SK-N-SH (cell line): ENCODE results near the gene PTBP2. TPM values are rescaled to one million over a fixed set of nuclear protein-coding genes. Genes with fewer than 3 reads are reported as not detected.

Experiments used
- CTCF ChIA-PET: fragments of 300-600, 350-600 bp; formaldehyde crosslinking; extraction: SDS; loops from one replicate; lab custom pipeline; 2021; lab: Yijun Ruan, JAX
- POLR2A ChIA-PET: fragments of 350-600 bp; sonication (Branson Sonifier 250); formaldehyde crosslinking; extraction: SDS; loops from one replicate; lab custom pipeline; 2020; ENCODE audit warnings: antibody characterized with exemption, inconsistent platforms; lab: Yijun Ruan, JAX
- DNase-seq: peaks from one replicate; pipeline ENCODE4 v3.0.0; 2012
- H2AFZ ChIP-seq: fragments of 200-600 bp; sonication (generic); 2 replicates; pipeline ENCODE4 v1.8.1; 2016; ENCODE audit warnings: antibody characterized with exemption, mild to moderate bottlenecking, low read depth
- H3F3A ChIP-seq: fragments of 200-600 bp; sonication (generic); replicated peaks from 2 replicates; pipeline ENCODE3; 2016; ENCODE audit warnings: antibody characterized with exemption, mild to moderate bottlenecking; ENCODE audit not compliant: insufficient read depth
- H3K27ac ChIP-seq, 2 experiments: fragments of 200-500 bp in 1 of 2; fragments of 200-600 bp in 1 of 2; sonication (Bioruptor generic) in 1 of 2; sonication (generic), shearing (Covaris generic) in 1 of 2; 2 replicates each; pipeline versions ENCODE4 v1.5.1 to v1.6.1; 2014 to 2016; ENCODE audit warnings: low read depth in 2 of 2, inconsistent platforms in 1 of 2, low read length in 1 of 2, mild to moderate bottlenecking in 1 of 2, mixed read lengths in 1 of 2
- H3K27me3 ChIP-seq: fragments of 200-600 bp; sonication (generic), shearing (Covaris generic); 2 replicates; pipeline ENCODE4 v1.6.1; 2016; ENCODE audit warnings: mixed run types; ENCODE audit not compliant: insufficient read depth
- H3K36me3 ChIP-seq, 2 experiments: fragments of 200-500 bp in 1 of 2; fragments of 200-600 bp in 1 of 2; sonication (Bioruptor generic) in 1 of 2; sonication (generic) in 1 of 2; replicated peaks in 1 of 2; 2 replicates each; pipeline versions ENCODE3 to v1.5.1; 2014 to 2016; ENCODE audit warnings: low read length in 1 of 2, mild to moderate bottlenecking in 1 of 2; ENCODE audit not compliant: insufficient read depth in 2 of 2, control insufficient read depth in 1 of 2
- H3K4me1 ChIP-seq, 2 experiments: fragments of 200-500 bp in 1 of 2; fragments of 200-600 bp in 1 of 2; sonication (Bioruptor generic) in 1 of 2; sonication (generic), shearing (Covaris generic) in 1 of 2; 2 replicates each; pipeline versions ENCODE4 v1.5.1 to v1.6.1; 2014 to 2016; ENCODE audit warnings: low read depth in 1 of 2, low read length in 1 of 2, mixed run types in 1 of 2; ENCODE audit not compliant: insufficient read depth in 2 of 2, control insufficient read depth in 1 of 2
- H3K4me2 ChIP-seq: fragments of 200-600 bp; sonication (generic), shearing (Covaris generic); 2 replicates; pipeline ENCODE4 v1.6.1; 2017; ENCODE audit warnings: mixed run types
- H3K4me3 ChIP-seq, 2 experiments: fragments of 200-500 bp in 1 of 2; fragments of 200-600 bp in 1 of 2; sonication (Bioruptor generic) in 1 of 2; sonication (generic), shearing (Covaris generic) in 1 of 2; 2 replicates each; pipeline versions ENCODE4 v1.5.1 to v1.8.1; 2014 to 2016; ENCODE audit warnings: low read depth in 2 of 2, inconsistent platforms in 1 of 2, low read length in 1 of 2, mild to moderate bottlenecking in 1 of 2, mixed read lengths in 1 of 2, moderate library complexity in 1 of 2
- H3K79me2 ChIP-seq: fragments of 200-600 bp; sonication (generic); 2 replicates; pipeline ENCODE4 v1.8.1; 2017; ENCODE audit warnings: mild to moderate bottlenecking; ENCODE audit not compliant: insufficient read depth
- H3K9ac ChIP-seq: fragments of 200-600 bp; sonication (generic); 2 replicates; pipeline ENCODE4 v1.6.1; 2017; ENCODE audit warnings: mixed run types
- H3K9me2 ChIP-seq: fragments of 200-600 bp; sonication (generic); 2 replicates; pipeline ENCODE4 v1.6.1; 2017; ENCODE audit warnings: mixed run types
- H3K9me3 ChIP-seq: fragments of 200-600 bp; sonication (generic); 2 replicates; pipeline ENCODE4 v1.6.1; 2017; ENCODE audit warnings: mixed run types, mild to moderate bottlenecking, moderate library complexity
- H4K20me1 ChIP-seq: fragments of 200-600 bp; sonication (generic); 2 replicates; pipeline ENCODE4 v1.6.1; 2017; ENCODE audit warnings: mild to moderate bottlenecking, mixed run types; ENCODE audit not compliant: insufficient read depth
- ELF1 ChIP-seq: IDR thresholded peaks from 2 replicates; pipeline ENCODE4 v1.4.0; 2012
- EP300 ChIP-seq, 2 experiments: IDR thresholded peaks; 2 replicates each; pipeline versions ENCODE4 v1.4.0 to v1.6.1; 2012; ENCODE audit warnings: borderline replicate concordance in 1 of 2, low read depth in 1 of 2, low read length in 1 of 2
- FOSL2 ChIP-seq: IDR thresholded peaks from 2 replicates; pipeline ENCODE4 v1.4.0; 2012; ENCODE audit warnings: low read depth, mild to moderate bottlenecking, moderate library complexity, borderline replicate concordance
- FOXM1 ChIP-seq: IDR thresholded peaks from 2 replicates; pipeline ENCODE4 v1.4.0; 2012; ENCODE audit warnings: low read depth, mild to moderate bottlenecking
- GABPA ChIP-seq: IDR thresholded peaks from 2 replicates; pipeline ENCODE4 v1.4.0; 2012; ENCODE audit warnings: low read depth, mild to moderate bottlenecking
- JUND ChIP-seq: IDR thresholded peaks from 2 replicates; pipeline ENCODE4 v1.4.0; 2012
- MEF2A ChIP-seq: IDR thresholded peaks from 2 replicates; pipeline ENCODE4 v1.4.0; 2012; ENCODE audit warnings: low read depth, borderline replicate concordance
- RAD21 ChIP-seq: IDR thresholded peaks from 2 replicates; pipeline ENCODE4 v1.6.1; 2012; ENCODE audit warnings: mild to moderate bottlenecking, low read length
- RCOR1 ChIP-seq: fragments of 150-350 bp; IDR thresholded peaks from 2 replicates; pipeline ENCODE4 v1.6.1; 2017; ENCODE audit warnings: antibody characterized with exemption, low read length
- RFX5 ChIP-seq: IDR thresholded peaks from 2 replicates; pipeline ENCODE4 v1.6.1; 2012; ENCODE audit warnings: mild to moderate bottlenecking, improper control_type of control experiment, low read length
- SMC3 ChIP-seq: IDR thresholded peaks from 2 replicates; pipeline ENCODE4 v1.6.1; 2012; ENCODE audit warnings: low read depth, low read length, improper control_type of control experiment
- WGBS: methylation state at CpG from one replicate; pipeline ENCODE4 v1.1.6; 2017; ENCODE audit warnings: low lambda C conversion rate; 5-methylcytosine and 5-hydroxymethylcytosine counted together
- polyA plus RNA-seq, 3 experiments: library from polyadenylated mRNA; depleted of rRNA; stranded (reverse); fragments of >200 nt; gene quantifications; 2 replicates each; pipeline ENCODE4 v1.2.3, GENCODE V29; 2012
- TF ChIP-seq, protein P1 (sequence below): IDR thresholded peaks from 2 replicates; pipeline ENCODE4; 2012
- TF ChIP-seq, protein P2 (sequence below): fragments of 150-350 bp; IDR thresholded peaks from 2 replicates; pipeline ENCODE4 v1.6.1; 2016; ENCODE audit warnings: mild to moderate bottlenecking, low read depth, low read length
- TF ChIP-seq, protein P3 (sequence below): IDR thresholded peaks from 2 replicates; pipeline ENCODE4 v1.4.0; 2012; ENCODE audit warnings: low read depth
- TF ChIP-seq, protein P4 (sequence below): fragments of 200-600 bp; sonication (generic); IDR thresholded peaks from 2 replicates; pipeline ENCODE4 v1.6.1; 2017; ENCODE audit warnings: antibody characterized with exemption, mild to moderate bottlenecking, moderate library complexity
- TF ChIP-seq, protein P5 (sequence below): fragments of 150-350 bp; IDR thresholded peaks from 2 replicates; pipeline ENCODE4 v1.6.1; 2017; ENCODE audit warnings: antibody characterized with exemption, low read length, low read depth, borderline replicate concordance

The PTBP2 gene
- polyA plus RNA-seq, 1 of the 3 experiments (the other 2 are of a cell fraction): 7.3 TPM

DNA sequence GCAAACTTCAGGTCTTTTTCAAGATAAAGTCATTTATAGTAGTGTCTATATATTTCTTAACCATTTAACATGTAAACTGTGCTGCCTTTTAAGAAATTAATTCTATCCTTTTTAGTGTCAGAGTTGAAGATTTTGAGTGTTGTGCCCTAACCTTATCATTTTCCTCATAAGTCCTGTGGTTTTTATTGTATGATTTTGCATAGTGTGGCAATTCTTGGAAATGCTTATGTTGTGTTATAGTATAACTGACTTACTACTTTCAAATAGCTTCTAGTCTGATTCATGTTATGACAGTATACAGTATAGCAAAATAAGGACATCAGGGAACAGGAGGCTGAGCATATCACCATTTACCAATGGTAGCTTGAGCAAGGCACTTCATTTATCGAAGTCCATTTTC lies 99.1 kb downstream of the PTBP2 start (continued):
- TF ChIP-seq, protein P1, sequence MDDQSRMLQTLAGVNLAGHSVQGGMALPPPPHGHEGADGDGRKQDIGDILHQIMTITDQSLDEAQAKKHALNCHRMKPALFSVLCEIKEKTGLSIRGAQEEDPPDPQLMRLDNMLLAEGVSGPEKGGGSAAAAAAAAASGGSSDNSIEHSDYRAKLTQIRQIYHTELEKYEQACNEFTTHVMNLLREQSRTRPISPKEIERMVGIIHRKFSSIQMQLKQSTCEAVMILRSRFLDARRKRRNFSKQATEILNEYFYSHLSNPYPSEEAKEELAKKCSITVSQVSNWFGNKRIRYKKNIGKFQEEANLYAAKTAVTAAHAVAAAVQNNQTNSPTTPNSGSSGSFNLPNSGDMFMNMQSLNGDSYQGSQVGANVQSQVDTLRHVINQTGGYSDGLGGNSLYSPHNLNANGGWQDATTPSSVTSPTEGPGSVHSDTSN: no peak
- TF ChIP-seq FOXM1 (no peak), RAD21 (no peak), RFX5 (no peak), SMC3 (no peak), GABPA (no peak), ELF1 (no peak), RCOR1 (no peak)

DNA sequence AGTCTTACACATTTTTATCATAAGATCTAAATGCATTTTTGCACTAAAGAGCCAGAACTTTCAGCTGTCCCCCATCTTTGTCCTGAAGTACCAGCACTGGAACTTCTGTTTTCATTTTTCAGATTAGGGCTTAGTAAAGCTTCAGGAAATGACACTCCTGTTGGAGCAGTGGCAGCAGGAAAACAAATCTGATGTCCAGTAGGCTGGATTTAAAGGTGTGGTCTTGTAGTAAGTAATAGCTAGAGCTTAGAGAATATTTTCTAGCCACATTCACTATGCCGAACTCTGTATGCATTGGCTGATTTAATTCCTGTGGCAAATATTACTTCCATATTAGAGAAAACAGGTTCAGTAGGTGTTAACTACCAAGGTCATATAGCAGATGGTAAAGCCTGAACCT lies 103.6 kb downstream of the PTBP2 start:
- Histone ChIP-seq H2AFZ (no peak overlapping the region), H3K36me3 (peaks cover 23 to 27% of the 10 kb centered on the region in 2 experiments), H4K20me1 (no peaks in the 10 kb centered on the region), H3K4me2 (no peak overlapping the region), H3K9me2 (no peaks in the 10 kb centered on the region), H3K27me3 (no peaks in the 10 kb centered on the region), H3K27ac (no peak overlapping the region), H3K4me1 (no peaks in the 10 kb centered on the region; a peak in 1 of 4 replicates), H3K79me2 (no peaks in the 10 kb centered on the region), H3K9me3 (no peaks in the 10 kb centered on the region), H3F3A (peaks cover 14% of the 10 kb centered on the region), H3K9ac (no peak overlapping the region), H3K4me3 (no peak overlapping the region)
- no peak for TF ChIP-seq MEF2A
- TF ChIP-seq EP300 (IDR thresholded peaks at IDR 0.05; ENCODE audit: borderline replicate concordance in 1 of 2, low read depth in 1 of 2, low read length in 1 of 2): no peak
- TF ChIP-seq FOSL2: no peak
- no peak for TF ChIP-seq JUND
- TF ChIP-seq, protein P2, sequence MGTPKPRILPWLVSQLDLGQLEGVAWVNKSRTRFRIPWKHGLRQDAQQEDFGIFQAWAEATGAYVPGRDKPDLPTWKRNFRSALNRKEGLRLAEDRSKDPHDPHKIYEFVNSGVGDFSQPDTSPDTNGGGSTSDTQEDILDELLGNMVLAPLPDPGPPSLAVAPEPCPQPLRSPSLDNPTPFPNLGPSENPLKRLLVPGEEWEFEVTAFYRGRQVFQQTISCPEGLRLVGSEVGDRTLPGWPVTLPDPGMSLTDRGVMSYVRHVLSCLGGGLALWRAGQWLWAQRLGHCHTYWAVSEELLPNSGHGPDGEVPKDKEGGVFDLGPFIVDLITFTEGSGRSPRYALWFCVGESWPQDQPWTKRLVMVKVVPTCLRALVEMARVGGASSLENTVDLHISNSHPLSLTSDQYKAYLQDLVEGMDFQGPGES: no peak
- TF ChIP-seq, protein P3, sequence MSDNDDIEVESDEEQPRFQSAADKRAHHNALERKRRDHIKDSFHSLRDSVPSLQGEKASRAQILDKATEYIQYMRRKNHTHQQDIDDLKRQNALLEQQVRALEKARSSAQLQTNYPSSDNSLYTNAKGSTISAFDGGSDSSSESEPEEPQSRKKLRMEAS: no peak
- TF ChIP-seq, protein P4, sequence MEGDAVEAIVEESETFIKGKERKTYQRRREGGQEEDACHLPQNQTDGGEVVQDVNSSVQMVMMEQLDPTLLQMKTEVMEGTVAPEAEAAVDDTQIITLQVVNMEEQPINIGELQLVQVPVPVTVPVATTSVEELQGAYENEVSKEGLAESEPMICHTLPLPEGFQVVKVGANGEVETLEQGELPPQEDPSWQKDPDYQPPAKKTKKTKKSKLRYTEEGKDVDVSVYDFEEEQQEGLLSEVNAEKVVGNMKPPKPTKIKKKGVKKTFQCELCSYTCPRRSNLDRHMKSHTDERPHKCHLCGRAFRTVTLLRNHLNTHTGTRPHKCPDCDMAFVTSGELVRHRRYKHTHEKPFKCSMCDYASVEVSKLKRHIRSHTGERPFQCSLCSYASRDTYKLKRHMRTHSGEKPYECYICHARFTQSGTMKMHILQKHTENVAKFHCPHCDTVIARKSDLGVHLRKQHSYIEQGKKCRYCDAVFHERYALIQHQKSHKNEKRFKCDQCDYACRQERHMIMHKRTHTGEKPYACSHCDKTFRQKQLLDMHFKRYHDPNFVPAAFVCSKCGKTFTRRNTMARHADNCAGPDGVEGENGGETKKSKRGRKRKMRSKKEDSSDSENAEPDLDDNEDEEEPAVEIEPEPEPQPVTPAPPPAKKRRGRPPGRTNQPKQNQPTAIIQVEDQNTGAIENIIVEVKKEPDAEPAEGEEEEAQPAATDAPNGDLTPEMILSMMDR: no peak
- TF ChIP-seq, protein P5, sequence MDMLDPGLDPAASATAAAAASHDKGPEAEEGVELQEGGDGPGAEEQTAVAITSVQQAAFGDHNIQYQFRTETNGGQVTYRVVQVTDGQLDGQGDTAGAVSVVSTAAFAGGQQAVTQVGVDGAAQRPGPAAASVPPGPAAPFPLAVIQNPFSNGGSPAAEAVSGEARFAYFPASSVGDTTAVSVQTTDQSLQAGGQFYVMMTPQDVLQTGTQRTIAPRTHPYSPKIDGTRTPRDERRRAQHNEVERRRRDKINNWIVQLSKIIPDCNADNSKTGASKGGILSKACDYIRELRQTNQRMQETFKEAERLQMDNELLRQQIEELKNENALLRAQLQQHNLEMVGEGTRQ: no peak
- WGBS: 92% methylated on average over 1 of the region's 1 CpG
- CTCF ChIA-PET: interaction anchor here (1.1 kb wide), 1 partner anchor 13 kb away, joined by 3 read pairs; no protein-coding TSS in a partner anchor
- POLR2A ChIA-PET: no interaction called here
- no peak for DNase-seq
